Neuronal stem cell (in vitro differentiated cells): ENCODE data around the gene KLF3.

ENCODE experiments used
- DNase-seq: peaks from one replicate; pipeline ENCODE4 v3.0.0-alpha.2; 2013; ENCODE audit warnings: low spot score
- H2AFZ ChIP-seq: one replicate; pipeline ENCODE4 v1.6.1; 2013; ENCODE audit warnings: mild to moderate bottlenecking, low read length, inconsistent platforms
- H2AK5ac ChIP-seq: 2 replicates; pipeline ENCODE4 v1.6.1; 2013; ENCODE audit warnings: low read depth, mild to moderate bottlenecking, inconsistent platforms, low read length, moderate library complexity, mixed read lengths
- H2BK120ac ChIP-seq: 2 replicates; pipeline ENCODE4 v1.6.1; 2013; ENCODE audit warnings: low read depth, mild to moderate bottlenecking, inconsistent platforms, low read length, moderate library complexity, mixed read lengths
- H2BK12ac ChIP-seq: one replicate; pipeline ENCODE4 v1.6.1; 2013; ENCODE audit warnings: low read length, inconsistent platforms
- H2BK15ac ChIP-seq: 2 replicates; pipeline ENCODE4 v1.6.1; 2013; ENCODE audit warnings: mild to moderate bottlenecking, low read length, inconsistent platforms, mixed read lengths
- H2BK5ac ChIP-seq: one replicate; pipeline ENCODE4 v1.6.1; 2013; ENCODE audit warnings: inconsistent platforms, mild to moderate bottlenecking, low read length, moderate library complexity
- H3K14ac ChIP-seq: one replicate; pipeline ENCODE4 v1.6.1; 2013; ENCODE audit warnings: low read length, inconsistent platforms
- H3K18ac ChIP-seq: 2 replicates; pipeline ENCODE4 v1.6.1; 2013; ENCODE audit warnings: low read length, inconsistent platforms
- H3K23ac ChIP-seq: 2 replicates; pipeline ENCODE4 v1.6.1; 2013; ENCODE audit warnings: low read depth, mild to moderate bottlenecking, mixed read lengths, low read length, inconsistent platforms; ENCODE audit not compliant: poor library complexity
- H3K27ac ChIP-seq: replicated peaks from 3 replicates; pipeline ENCODE4 v1.5.1; 2013; ENCODE audit warnings: low read length, inconsistent platforms
- H3K27me3 ChIP-seq, 3 experiments: 2 replicates each; pipeline ENCODE4 v1.6.1; 2013; ENCODE audit warnings: low read length in 3 of 3, mild to moderate bottlenecking in 2 of 3, inconsistent platforms in 1 of 3, low read depth in 1 of 3, mixed read lengths in 1 of 3, moderate library complexity in 1 of 3; ENCODE audit not compliant: control insufficient read depth in 3 of 3, insufficient read depth in 3 of 3
- H3K36me3 ChIP-seq, 2 donors: replicated peaks in 1 of 2; 2 replicates each; pipeline ENCODE4 v1.6.1; 2013; ENCODE audit warnings: low read length in 2 of 2; ENCODE audit not compliant: control insufficient read depth in 2 of 2, insufficient read depth in 2 of 2
- H3K4ac ChIP-seq: 2 replicates; pipeline ENCODE4 v1.6.1; 2013; ENCODE audit warnings: inconsistent platforms, mild to moderate bottlenecking, low read length, moderate library complexity
- H3K4me1 ChIP-seq, 2 donors: 1 replicate in 1 of 2; 2 replicates in 1 of 2; pipeline ENCODE4 v1.6.1; 2013; ENCODE audit warnings: low read length in 2 of 2, low read depth in 1 of 2; ENCODE audit not compliant: control insufficient read depth in 2 of 2, insufficient read depth in 1 of 2
- H3K4me2 ChIP-seq: one replicate; pipeline ENCODE4 v1.6.1; 2013; ENCODE audit warnings: mild to moderate bottlenecking, low read length, inconsistent platforms; ENCODE audit not compliant: insufficient read depth, poor library complexity, severe bottlenecking
- H3K4me3 ChIP-seq, 2 donors: 2 replicates each; pipeline ENCODE4 v1.5.1; 2013; ENCODE audit warnings: low read length in 2 of 2, mild to moderate bottlenecking in 2 of 2, inconsistent platforms in 1 of 2, moderate library complexity in 1 of 2
- H3K79me1 ChIP-seq: one replicate; pipeline ENCODE4 v1.6.1; 2013; ENCODE audit warnings: low read depth, mild to moderate bottlenecking, inconsistent platforms, low read length, moderate library complexity
- H3K9ac ChIP-seq: one replicate; pipeline ENCODE4 v1.6.1; 2013; ENCODE audit warnings: mild to moderate bottlenecking, low read depth, low read length, inconsistent platforms; ENCODE audit not compliant: poor library complexity
- H3K9me3 ChIP-seq, 2 donors: replicated peaks in 1 of 2; 2 replicates each; pipeline versions ENCODE3 to v1.6.1; 2013; ENCODE audit warnings: low read length in 2 of 2, mild to moderate bottlenecking in 2 of 2, inconsistent platforms in 1 of 2, low read depth in 1 of 2, mixed read lengths in 1 of 2, moderate library complexity in 1 of 2; ENCODE audit not compliant: control insufficient read depth in 2 of 2, insufficient read depth in 1 of 2
- H4K8ac ChIP-seq: one replicate; pipeline ENCODE4 v1.6.1; 2013; ENCODE audit warnings: low read depth, mild to moderate bottlenecking, inconsistent platforms, low read length, moderate library complexity
- H4K91ac ChIP-seq: one replicate; pipeline ENCODE4 v1.6.1; 2013; ENCODE audit warnings: low read length, low read depth, mild to moderate bottlenecking, inconsistent platforms; ENCODE audit not compliant: poor library complexity
- WGBS, 2 donors: extraction: QIAGEN DNeasy Blood & Tissue Kit; methylation state at CpG; one replicate each; pipeline ENCODE4 v1.1.7; 2013; ENCODE audit warnings: missing lambda C conversion rate in 2 of 2, mixed read lengths in 1 of 2; ENCODE audit not compliant: insufficient read length in 2 of 2, insufficient replicate concordance in 1 of 2; ENCODE audit errors: extremely low coverage in 2 of 2; 5-methylcytosine and 5-hydroxymethylcytosine counted together

KLF3 gene

DNA sequence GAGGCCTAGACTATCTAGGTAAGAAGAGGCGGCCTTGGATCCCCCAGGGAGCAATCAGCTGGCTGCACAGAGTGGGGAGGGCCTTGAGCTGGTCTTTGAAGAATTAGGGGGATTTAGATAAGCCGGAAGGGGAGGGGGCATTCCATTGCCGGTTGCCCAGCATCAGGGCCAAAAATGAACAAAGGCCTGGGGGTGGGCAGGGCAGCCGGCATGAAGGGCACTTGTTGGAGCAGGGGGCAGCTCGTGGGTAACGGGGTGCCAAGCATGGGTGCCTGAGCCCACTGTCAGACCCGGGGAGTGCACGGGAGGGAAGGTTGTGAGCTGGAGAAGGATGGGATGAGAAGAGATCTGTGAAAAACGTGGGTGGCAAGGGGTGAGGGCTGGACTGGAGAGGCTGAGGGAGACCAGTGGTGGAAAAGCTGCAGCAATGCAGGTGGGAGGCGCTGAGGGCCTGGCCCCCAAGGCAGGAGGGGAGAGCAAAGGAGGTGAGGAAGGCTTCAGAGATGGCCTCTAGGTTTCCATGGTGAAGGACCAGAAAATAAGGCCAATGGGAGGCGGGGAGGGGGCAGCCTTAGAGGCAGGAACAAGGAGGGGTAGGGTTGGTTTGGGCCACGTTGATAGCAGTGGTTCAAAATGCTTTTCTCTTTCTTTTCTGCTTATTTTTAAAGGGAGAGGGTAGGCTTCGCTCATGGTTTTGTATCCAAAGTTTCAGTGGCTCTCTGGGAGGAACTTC lies 8.6 kb downstream of the KLF3 start:
- no peak overlapping the region for H4K91ac ChIP-seq
- WGBS, 2 donors: no CpG with 5 or more reads among the region's 13 CpGs
- H3K27me3 ChIP-seq: no peaks in the 10 kb centered on the region
- H3K27ac ChIP-seq: peak overlapping the region; percentile 64
- H3K79me1 ChIP-seq: peaks cover 7% of the 10 kb centered on the region
- no peak overlapping the region for H2BK12ac ChIP-seq
- no peak overlapping the region for H3K14ac ChIP-seq
- H3K9me3 ChIP-seq: no peaks in the 10 kb centered on the region
- H4K8ac ChIP-seq: peak overlapping the region; percentile 45
- no peak overlapping the region for H2AFZ ChIP-seq
- H3K18ac ChIP-seq: peak overlapping the region; percentile 81
- H3K4me2 ChIP-seq: peak overlapping the region; percentile 29
- H2AK5ac ChIP-seq: peak overlapping the region; percentile 56
- H3K4me1 ChIP-seq: peaks cover 37 to 76% of the 10 kb centered on the region in 2 donors
- peak overlapping the region; percentile 18 for H3K9ac ChIP-seq
- H3K23ac ChIP-seq: peak overlapping the region; percentile 19
- no peak overlapping the region for H2BK120ac ChIP-seq
- peak overlapping the region; percentile 35 for H2BK15ac ChIP-seq
- peak overlapping the region; percentile 8 for H2BK5ac ChIP-seq
- H3K4me3 ChIP-seq: peak overlapping the region in 1 of 2 donors; percentile 36
- peak; percentile 65 for DNase-seq
- H3K36me3 ChIP-seq: peaks cover 0 to 13% of the 10 kb centered on the region in 2 donors
- no peak overlapping the region for H3K4ac ChIP-seq

DNA sequence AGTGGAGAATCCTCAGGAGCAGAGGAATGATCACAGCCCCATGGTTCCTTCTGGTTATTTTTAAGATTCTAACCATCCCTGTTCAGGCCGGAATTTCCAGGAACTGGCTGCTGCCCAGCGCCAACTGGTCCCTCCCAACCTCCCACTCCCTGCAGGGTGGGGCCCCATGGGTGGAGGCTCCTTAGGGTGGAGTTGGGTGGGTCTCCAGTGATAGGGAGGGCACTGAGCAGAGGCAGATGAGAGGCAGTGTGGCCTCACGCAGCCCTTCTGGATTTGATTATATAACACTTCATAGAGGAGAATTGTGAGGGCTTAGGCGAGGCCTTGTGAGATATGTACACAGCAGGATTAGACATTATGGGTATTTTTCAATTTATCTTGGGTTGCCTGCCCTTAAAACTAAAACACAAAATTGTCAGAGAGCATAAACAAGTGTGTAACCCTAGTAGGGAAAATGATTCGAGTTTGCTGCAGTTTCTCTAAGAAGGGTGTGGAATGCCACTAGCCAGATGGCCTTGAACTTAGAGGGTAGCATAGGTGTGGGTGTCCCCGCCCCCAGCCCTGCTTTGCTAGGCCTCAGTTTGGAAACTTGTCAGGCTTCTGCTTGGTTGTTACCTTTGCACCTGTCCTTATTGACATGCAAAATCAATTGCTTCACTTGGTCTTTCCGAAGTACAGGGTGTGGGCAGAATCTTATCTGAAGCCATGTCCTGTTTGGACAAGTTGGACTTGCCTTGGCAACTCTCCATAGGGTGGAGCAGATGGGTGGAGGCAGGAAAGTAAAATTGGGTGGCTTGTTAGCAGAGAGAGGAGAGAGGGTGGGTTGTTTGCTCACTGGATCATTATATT lies 9.4 kb downstream of the KLF3 start:
- peaks cover 7% of the 10 kb centered on the region for H3K79me1 ChIP-seq
- peaks cover 36 to 76% of the 10 kb centered on the region in 2 donors for H3K4me1 ChIP-seq
- H3K4ac ChIP-seq: no peak overlapping the region
- H3K36me3 ChIP-seq: peaks cover 0 to 21% of the 10 kb centered on the region in 2 donors
- no peak overlapping the region for H3K27ac ChIP-seq
- peak overlapping the region; percentile 95 for H3K18ac ChIP-seq
- no peak overlapping the region for H2AFZ ChIP-seq
- H3K9me3 ChIP-seq: peaks cover 0 to 3% of the 10 kb centered on the region in 2 donors
- no peak overlapping the region for H3K9ac ChIP-seq
- H2BK120ac ChIP-seq: no peak overlapping the region
- H3K4me3 ChIP-seq: no peak overlapping the region
- no peak overlapping the region for H3K4me2 ChIP-seq
- H4K8ac ChIP-seq: no peak overlapping the region
- WGBS, 2 donors: no CpG with 5 or more reads among the region's 7 CpGs
- no peaks in the 10 kb centered on the region for H3K27me3 ChIP-seq
- H3K23ac ChIP-seq: no peak overlapping the region
- no peak for DNase-seq
- no peak overlapping the region for H2BK12ac ChIP-seq
- H2BK15ac ChIP-seq: no peak overlapping the region
- no peak overlapping the region for H2BK5ac ChIP-seq
- H2AK5ac ChIP-seq: no peak overlapping the region
- H3K14ac ChIP-seq: no peak overlapping the region
- no peak overlapping the region for H4K91ac ChIP-seq

DNA sequence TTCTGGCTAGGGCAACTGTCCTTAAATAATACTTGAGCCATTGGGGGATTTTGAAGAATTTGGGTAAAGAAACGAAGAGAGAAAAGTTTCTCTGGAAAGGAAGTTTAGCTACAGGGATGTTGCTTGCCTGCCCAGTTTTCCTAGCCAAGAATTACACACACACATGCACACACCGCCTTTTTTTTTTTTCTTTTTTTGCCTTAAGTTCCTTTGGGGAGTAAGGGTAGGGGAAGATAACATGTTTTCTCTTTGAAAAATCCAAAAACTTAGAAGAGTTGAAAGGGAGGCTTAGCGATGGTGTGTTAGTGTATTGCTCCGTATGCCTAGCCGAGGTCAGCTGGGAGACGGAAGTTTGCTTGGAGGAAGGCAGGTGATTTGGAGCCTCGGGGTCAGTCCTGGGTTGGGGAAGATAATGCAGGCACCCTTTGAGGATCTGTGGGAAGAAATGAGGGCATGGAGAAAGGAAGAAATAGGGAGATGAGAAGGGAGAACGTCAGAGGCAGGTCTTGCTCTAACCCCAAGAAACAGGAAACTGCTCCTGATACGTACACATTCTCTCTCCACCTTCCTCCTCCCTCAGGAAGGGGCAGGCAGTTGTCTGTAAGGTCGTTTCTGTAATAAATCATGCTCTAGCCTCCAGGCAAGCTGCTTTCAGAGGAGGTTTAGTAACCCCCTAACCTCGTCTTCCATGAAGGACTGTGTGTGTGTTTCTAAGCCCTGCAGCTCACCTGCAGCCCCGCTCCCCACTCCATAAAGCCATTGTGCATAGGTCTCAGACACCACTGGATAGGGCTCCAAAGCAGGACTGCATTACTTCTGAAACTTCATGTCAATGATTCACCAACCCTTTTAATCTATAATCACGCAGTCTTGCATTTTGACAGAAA lies 10.5 kb downstream of the KLF3 start:
- Histone ChIP-seq H3K18ac (no peak overlapping the region), H3K9ac (no peak overlapping the region), H2BK5ac (no peak overlapping the region), H3K36me3 (peaks cover 0 to 33% of the 10 kb centered on the region in 2 donors), H4K91ac (no peak overlapping the region), H3K4me2 (no peak overlapping the region), H3K4me1 (peaks cover 35 to 65% of the 10 kb centered on the region in 2 donors), H3K9me3 (peaks cover 0 to 4% of the 10 kb centered on the region in 2 donors), H2BK15ac (no peak overlapping the region), H2AFZ (no peak overlapping the region), H3K4ac (no peak overlapping the region), H2BK120ac (no peak overlapping the region), H3K27me3 (no peaks in the 10 kb centered on the region), H3K14ac (no peak overlapping the region), H3K27ac (peak overlapping the region; percentile 13), H2BK12ac (no peak overlapping the region), H3K79me1 (peaks cover 7% of the 10 kb centered on the region), H2AK5ac (no peak overlapping the region), H3K23ac (no peak overlapping the region), H4K8ac (no peak overlapping the region), H3K4me3 (no peak overlapping the region)
- DNase-seq: no peak
- WGBS, 2 donors: no CpG with 5 or more reads among the region's 13 CpGs
